Mesothelial cell of epicardium (in vitro differentiated cells): ENCODE results near the gene CLSTN2. TPM values are rescaled to one million over a fixed set of nuclear protein-coding genes. Genes with fewer than 3 reads are reported as not detected.

Source experiments
- DNase-seq, 2 experiments: peaks; one replicate each; pipeline ENCODE4 v3.0.0; 2021; ENCODE audit warnings: low spot score in 2 of 2; ENCODE audit not compliant: unreplicated experiment in 2 of 2
- H3K27ac Mint-ChIP-seq: 2 replicates; pipeline ENCODE4 v1.8.0; 2021; ENCODE audit warnings: mixed read lengths
- H3K27me3 Mint-ChIP-seq: 2 replicates; pipeline ENCODE4 v1.8.0; 2021; ENCODE audit warnings: low read depth, mixed read lengths
- H3K36me3 Mint-ChIP-seq: 2 replicates; pipeline ENCODE4 v1.8.0; 2021; ENCODE audit warnings: mixed read lengths
- H3K4me1 Mint-ChIP-seq: 2 replicates; pipeline ENCODE4 v1.8.0; 2021; ENCODE audit warnings: mixed read lengths
- H3K4me3 Mint-ChIP-seq: 2 replicates; pipeline ENCODE4 v1.8.0; 2021; ENCODE audit warnings: mild to moderate bottlenecking, moderate library complexity, mixed read lengths
- H3K9me3 Mint-ChIP-seq: 2 replicates; pipeline ENCODE4 v1.8.0; 2021; ENCODE audit warnings: mixed read lengths
- total RNA-seq: library from RNA; stranded (reverse); gene quantifications from 3 replicates; pipeline ENCODE4 v1.2.1, GENCODE V29; 2021
- TF ChIP-seq, protein P1 (sequence below): fragments of 200-600 bp; sonication (generic); IDR thresholded peaks from one replicate; pipeline ENCODE4 v1.5.0; 2021; ENCODE audit warnings: antibody characterized with exemption; ENCODE audit not compliant: unreplicated experiment

The CLSTN2 gene
- total RNA-seq, 1 donor from 2014 or later, result 18.2 TPM

DNA sequence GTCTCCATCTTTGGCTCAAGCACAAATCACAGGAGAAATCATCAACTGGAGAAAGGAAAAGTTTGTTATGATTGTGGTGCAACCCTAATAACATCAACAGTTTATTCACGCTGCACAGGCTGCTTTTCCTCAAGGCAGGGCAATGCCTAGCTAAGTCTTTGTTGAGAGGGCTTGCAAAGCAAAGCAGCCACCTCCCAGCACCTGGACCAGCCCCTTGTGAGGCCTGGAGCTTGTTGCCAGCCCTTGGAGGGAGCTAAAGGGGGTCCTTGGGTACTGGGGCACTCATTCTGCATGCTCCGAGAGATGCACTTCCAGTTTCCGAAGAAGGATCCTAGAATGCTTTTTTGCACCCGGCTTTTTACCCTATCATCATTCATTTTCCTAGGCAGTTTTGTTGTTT lies 288.2 kb downstream of the CLSTN2 start:
- Mint-ChIP-seq H3K36me3 (peaks cover 1% of the 10 kb centered on the region), H3K9me3 (peaks cover 15% of the 10 kb centered on the region), H3K27ac (no peak overlapping the region), H3K4me3 (no peak overlapping the region), H3K27me3 (peaks cover 5% of the 10 kb centered on the region), H3K4me1 (peaks cover 4% of the 10 kb centered on the region)
- TF ChIP-seq, protein P1, sequence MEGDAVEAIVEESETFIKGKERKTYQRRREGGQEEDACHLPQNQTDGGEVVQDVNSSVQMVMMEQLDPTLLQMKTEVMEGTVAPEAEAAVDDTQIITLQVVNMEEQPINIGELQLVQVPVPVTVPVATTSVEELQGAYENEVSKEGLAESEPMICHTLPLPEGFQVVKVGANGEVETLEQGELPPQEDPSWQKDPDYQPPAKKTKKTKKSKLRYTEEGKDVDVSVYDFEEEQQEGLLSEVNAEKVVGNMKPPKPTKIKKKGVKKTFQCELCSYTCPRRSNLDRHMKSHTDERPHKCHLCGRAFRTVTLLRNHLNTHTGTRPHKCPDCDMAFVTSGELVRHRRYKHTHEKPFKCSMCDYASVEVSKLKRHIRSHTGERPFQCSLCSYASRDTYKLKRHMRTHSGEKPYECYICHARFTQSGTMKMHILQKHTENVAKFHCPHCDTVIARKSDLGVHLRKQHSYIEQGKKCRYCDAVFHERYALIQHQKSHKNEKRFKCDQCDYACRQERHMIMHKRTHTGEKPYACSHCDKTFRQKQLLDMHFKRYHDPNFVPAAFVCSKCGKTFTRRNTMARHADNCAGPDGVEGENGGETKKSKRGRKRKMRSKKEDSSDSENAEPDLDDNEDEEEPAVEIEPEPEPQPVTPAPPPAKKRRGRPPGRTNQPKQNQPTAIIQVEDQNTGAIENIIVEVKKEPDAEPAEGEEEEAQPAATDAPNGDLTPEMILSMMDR, result no peak
- no peak for DNase-seq

DNA sequence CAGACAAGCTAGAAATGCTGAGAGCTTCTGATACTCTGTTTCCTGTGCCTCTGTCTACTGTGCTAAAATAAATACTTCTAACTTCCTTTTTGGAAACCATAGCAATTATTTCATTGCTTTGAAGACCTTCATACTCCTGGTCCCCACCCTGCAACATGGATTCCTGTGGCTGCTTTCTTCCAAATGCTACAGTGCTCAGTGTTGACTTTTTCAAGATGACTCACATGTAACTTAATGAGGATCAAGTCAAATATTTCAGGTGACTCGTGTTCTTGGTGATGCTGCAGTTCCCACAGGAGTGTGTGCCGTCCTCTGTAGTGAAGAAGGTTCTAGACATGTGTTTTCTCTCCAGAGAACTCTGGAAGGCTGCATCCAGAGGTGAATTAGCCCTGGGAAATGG lies 288.6 kb downstream of the CLSTN2 start:
- H3K4me3 Mint-ChIP-seq, result no peak overlapping the region
- peaks cover 19% of the 10 kb centered on the region for H3K9me3 Mint-ChIP-seq
- H3K36me3 Mint-ChIP-seq, result peaks cover 1% of the 10 kb centered on the region
- no peak overlapping the region for H3K27ac Mint-ChIP-seq
- H3K27me3 Mint-ChIP-seq, result peaks cover under 1% of the 10 kb centered on the region
- DNase-seq, result no peak
- TF ChIP-seq, protein P1, result no peak
- H3K4me1 Mint-ChIP-seq, result peaks cover 4% of the 10 kb centered on the region

DNA sequence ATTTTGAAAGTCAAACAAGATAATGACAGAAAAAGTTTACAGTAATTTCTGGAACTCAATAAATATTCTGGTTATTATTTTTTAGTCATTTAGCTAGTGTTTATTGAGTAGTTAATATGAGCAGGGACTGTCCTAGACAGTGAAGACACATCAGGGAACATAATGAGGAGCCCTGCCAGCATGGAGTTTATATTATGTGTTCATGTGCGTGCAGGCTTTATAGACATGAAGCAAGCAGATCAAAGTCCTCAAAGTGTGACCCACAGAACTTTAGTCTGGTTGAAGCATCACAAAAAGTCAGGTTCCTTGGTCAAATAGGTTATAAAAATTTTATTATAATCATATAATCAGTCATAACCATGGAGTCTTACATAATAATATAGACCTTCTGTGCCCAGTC lies 289.3 kb downstream of the CLSTN2 start:
- peaks cover 1% of the 10 kb centered on the region for H3K36me3 Mint-ChIP-seq
- DNase-seq, result no peak
- TF ChIP-seq, protein P1, result no peak
- H3K4me1 Mint-ChIP-seq, result peaks cover 4% of the 10 kb centered on the region
- H3K4me3 Mint-ChIP-seq, result no peak overlapping the region
- H3K27me3 Mint-ChIP-seq, result no peaks in the 10 kb centered on the region
- H3K9me3 Mint-ChIP-seq, result peaks cover 22% of the 10 kb centered on the region
- H3K27ac Mint-ChIP-seq, result no peak overlapping the region

DNA sequence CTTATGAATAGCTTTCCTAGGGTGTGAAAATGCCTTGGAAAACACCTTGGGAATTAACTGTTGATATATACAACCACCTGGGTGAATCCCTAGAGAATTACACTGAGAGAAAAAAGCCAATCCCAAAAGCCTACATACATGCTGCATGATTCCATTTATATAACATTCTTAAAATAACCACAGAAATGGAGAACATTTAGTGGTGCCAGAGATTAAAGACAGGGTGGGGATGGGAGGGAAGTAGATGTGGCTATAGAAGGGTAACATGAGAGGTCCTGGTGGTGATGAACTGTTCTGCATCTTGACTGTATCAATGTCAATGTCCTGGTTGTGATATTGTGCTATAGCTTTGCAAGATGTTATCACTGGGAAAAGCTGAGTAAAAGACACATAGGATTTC lies 291.0 kb downstream of the CLSTN2 start:
- H3K4me3 Mint-ChIP-seq, result no peak overlapping the region
- H3K36me3 Mint-ChIP-seq, result peaks cover 1% of the 10 kb centered on the region
- TF ChIP-seq, protein P1, result no peak
- DNase-seq, result no peak
- H3K27me3 Mint-ChIP-seq, result peaks cover 2% of the 10 kb centered on the region
- peaks cover 22% of the 10 kb centered on the region for H3K9me3 Mint-ChIP-seq
- H3K27ac Mint-ChIP-seq, result no peak overlapping the region
- H3K4me1 Mint-ChIP-seq, result no peaks in the 10 kb centered on the region

DNA sequence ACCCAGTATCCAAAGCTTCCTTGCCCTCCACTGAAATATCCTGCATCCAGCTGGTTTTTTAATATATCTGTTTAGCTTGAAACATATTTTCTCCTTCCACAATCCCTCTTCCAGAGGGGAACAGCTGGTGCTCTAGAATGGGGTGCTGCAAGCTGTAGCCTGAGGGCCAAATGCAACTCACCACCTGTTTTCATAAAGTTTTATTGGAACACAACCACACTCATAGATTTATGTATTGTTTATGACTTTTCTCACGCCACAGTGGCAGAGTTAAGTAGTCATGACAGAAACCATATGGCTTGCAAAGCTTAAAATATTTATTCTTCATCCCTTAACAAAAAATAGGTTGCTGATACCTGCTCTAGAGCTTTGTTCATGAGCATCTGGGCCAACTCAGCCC lies 298.7 kb downstream of the CLSTN2 start:
- no peak overlapping the region for H3K27ac Mint-ChIP-seq
- peaks cover 19% of the 10 kb centered on the region for H3K27me3 Mint-ChIP-seq
- no peak overlapping the region for H3K4me3 Mint-ChIP-seq
- H3K36me3 Mint-ChIP-seq, result no peaks in the 10 kb centered on the region
- TF ChIP-seq, protein P1, result no peak
- no peak for DNase-seq
- no peaks in the 10 kb centered on the region for H3K4me1 Mint-ChIP-seq
- peaks cover 20% of the 10 kb centered on the region for H3K9me3 Mint-ChIP-seq

DNA sequence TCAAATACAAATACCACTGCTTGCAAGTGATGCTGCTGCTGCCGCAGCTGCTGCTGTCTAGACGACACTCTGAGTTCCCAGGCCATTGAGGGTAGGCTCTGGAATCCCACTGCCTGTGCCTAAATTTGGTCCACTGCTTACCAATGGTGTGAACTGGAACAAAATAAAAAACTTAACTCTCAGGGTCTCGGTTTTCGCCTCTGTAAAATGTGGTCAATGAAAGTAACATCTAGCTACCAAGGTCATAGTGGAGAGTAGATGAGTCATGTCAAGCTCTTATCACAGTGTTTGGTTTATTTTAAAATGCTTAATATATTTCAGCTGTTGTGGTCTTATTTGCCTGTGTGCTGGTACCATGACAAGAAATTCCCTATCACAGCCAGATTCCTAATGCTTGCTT lies 299.3 kb downstream of the CLSTN2 start:
- Mint-ChIP-seq H3K36me3 (no peaks in the 10 kb centered on the region), H3K27me3 (peaks cover 19% of the 10 kb centered on the region), H3K4me1 (no peaks in the 10 kb centered on the region), H3K9me3 (peaks cover 18% of the 10 kb centered on the region), H3K27ac (no peak overlapping the region), H3K4me3 (no peak overlapping the region)
- DNase-seq, result no peak
- TF ChIP-seq, protein P1, result no peak
